NCI-H2227 treated with DMSO at 0.1 percent for 48 hours (cell line): Measurements from ENCODE around the gene FHAD1.

Experiments
- DNase-seq: peaks from one replicate; lab custom pipeline; 2025; lab: John Stamatoyannopoulos, UW

FHAD1 gene

DNA sequence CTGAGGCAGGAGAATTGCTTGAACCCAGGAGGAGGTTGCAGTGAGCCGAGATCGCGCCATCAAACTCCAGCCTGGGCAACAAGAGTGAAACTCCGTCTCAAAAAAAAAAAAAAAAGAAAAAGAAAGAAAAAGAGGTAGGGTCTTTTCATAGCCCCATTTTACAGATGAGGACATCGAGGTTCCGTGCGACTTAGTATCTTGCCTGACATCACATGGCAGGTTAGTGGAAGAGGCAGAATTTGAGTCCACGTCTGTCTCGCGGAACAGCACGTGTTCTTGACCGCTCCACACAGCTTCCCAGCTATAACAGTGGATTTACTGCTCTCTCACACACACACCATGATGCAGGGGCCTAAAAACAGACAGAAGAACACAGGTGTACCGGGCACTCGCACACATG, 192.3 kb downstream of the FHAD1 start:
- DNase-seq = no peak

DNA sequence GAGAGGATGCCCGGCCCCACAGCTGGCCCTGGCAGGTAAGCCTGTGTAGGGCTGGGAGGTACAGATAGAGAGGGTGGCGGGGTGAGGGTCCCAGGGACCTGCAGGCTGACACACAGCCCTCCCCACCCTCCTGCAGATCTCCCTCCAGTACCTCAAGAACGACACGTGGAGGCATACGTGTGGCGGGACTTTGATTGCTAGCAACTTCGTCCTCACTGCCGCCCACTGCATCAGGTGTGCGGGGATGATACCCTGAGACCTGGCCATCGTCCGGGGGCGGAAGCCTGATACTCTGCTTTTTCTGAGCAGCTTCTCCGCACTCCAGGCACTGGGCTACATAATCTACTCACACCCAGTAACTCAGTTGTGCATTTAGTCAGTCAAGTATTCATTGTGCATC, 193.3 kb downstream of the FHAD1 start:
- no peak for DNase-seq

DNA sequence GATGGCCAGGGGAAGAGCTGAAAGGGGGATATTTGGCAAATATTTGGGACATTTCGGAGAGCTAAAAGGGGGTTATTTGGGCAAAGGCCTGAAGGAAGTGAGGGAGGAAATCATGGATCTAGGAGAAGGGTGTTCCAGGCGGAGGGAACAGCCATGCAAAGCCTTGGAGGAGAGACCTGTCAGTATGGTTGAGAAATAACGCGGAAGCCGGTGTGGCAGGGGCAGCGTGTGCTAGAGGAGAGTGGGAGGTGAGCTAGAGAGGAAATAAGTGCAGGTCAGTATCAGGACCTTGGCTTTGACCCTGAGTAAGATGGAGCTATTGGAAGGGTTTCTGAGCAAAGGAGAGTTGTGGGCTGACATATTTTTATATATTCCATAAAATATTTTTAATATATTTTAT, 194.2 kb downstream of the FHAD1 start:
- no peak for DNase-seq

DNA sequence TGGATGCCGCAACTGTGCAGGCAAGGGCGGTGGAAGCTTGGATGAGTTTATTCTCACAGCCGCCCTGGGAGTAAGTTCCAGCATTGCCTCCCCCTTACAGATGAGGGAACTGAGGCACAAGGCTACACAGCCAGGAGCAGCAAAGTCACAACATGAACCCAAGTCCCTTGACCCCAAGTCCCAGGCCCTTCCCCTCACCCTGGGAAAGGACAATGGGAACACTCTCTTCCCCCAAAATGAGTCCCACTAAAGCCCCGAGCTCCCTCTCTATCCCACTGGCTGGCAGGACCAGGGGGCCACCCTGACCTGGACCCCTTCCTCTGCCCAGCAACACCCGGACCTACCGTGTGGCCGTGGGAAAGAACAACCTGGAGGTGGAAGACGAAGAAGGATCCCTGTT, 195.1 kb downstream of the FHAD1 start:
- DNase-seq = no peak

DNA sequence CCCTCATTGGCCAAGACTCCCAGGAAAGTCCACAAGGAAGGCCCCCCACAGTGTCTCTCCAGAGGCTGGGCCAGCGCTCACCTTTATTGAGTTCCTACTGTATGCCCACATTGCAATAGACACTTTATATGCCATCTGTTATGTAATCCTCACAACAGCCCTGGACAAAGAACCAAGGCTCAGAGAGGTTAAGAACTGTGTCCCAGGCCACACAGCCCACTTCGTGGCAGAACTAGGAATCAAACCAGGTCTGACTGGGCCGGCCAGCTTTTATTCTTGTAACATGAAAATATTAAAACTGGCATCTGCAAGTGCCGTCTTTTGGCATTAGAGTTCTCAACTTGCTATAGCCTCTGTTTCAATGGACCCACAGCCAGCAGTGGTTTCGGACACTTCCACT, 195.7 kb downstream of the FHAD1 start:
- DNase-seq = no peak

DNA sequence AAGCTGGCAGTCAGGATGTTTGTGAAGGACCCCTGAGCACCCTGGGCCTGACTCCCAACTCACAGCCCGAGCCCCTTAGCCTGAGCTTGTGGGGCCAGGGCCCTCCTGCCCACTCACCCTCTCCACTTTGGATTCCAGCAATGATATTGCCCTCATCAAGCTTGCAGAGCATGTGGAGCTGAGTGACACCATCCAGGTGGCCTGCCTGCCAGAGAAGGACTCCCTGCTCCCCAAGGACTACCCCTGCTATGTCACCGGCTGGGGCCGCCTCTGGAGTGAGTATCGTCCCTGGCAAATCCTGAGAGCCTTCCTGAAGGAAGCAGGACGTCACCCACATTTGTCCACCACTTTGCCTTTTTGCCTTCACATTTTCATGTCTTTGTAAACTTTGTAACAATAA, 196.3 kb downstream of the FHAD1 start:
- DNase-seq = no peak

DNA sequence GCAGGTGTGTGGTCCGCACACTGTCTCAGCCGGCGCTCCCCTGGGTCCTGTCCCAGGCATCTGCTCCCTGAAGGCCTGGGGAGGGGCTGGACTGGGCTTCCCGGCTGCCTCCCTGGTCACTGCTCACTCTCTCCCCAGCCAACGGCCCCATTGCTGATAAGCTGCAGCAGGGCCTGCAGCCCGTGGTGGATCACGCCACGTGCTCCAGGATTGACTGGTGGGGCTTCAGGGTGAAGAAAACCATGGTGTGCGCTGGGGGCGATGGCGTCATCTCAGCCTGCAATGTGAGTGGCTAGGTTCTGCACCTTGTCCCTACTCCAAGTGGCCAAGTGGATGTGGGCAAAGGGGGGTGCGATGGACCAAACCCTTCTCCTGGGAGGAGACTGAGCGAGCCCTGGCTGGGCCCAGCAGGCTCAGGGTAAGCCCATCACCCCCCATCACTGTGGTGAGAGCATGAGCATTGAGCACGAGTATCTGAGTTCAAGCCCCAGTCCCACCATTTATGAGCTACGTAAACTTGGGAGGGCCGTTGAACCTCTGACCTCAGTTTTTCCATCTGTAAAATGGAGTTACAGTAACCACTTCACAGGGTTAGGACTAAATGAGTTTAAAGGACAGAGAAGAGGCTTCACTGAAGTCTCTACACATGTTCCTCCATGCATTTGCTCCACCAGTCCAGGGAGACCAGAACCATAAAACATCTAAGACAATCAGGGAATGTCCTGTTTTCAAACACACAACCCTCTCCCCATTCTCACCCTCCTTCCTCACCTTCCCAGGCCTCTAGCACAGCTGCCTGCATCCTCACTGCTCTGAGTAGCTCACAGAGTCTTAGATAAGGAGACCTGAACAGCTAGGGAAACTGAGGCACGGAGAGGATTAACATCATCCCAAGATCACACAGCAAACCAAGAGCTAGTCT, 197.7 kb downstream of the FHAD1 start:
- DNase-seq = no peak

DNA sequence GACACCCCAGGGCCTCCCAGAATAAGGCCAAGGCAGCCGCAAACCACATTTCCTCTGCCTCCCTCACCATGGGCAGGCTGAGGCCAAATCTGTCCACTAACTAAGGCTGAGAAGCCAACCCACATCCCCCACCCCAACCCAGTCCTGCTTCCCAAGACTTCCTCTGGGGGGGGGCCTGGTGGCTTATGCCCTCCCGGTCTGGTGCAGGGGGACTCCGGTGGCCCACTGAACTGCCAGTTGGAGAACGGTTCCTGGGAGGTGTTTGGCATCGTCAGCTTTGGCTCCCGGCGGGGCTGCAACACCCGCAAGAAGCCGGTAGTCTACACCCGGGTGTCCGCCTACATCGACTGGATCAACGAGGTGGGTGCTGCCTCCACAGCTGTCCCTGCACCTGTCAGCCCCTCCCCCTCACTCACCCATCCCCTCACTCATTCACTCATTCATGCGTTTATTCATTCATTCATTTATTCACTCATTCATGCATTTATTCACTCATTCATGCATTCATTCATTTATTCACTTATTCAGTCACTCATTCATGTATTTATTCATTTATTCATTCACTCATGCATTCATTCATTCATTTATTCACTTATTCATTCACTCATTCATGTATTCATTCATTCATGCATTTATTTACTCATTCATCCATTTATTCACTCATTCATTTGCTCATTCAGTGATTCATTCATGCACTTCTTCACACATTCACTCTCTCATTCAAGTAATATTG, 198.5 kb downstream of the FHAD1 start:
- DNase-seq = no peak

DNA sequence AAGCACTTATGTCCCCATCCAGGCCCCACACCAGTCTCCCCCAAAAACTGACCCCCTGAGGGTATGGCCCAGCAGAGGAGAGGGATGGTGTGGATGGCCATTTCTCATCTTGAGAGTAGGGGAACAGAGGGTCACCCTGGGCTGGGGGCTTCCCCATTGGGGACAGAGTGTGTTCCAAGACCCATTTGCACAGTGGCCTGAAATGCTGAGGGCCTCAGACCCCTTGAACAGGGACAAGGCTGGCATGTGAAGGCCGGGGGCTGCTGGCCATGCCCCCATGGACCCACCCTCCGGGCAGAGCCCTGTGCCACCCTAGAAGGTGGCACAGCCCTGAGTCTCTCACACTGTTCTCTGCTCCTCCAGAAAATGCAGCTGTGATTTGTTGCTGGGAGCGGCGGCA, 199.2 kb downstream of the FHAD1 start:
- no peak for DNase-seq
